Breast epithelium (tissue), 3 donors: ENCODE data around the gene NR5A2.

Experiments
- CTCF ChIP-seq, 3 donors: fragments of 450-650 bp; IDR thresholded peaks; one replicate each; pipeline ENCODE4 v1.5.1; 2016 to 2017; ENCODE audit warnings: antibody characterized with exemption in 3 of 3, mild to moderate bottlenecking in 3 of 3, moderate library complexity in 3 of 3
- POLR2A ChIP-seq: fragments of 450-650 bp; IDR thresholded peaks from one replicate; pipeline ENCODE4 v1.6.1; 2016; ENCODE audit warnings: antibody characterized with exemption, mild to moderate bottlenecking, moderate library complexity
- POLR2AphosphoS5 ChIP-seq, 3 donors: sonication (generic); formaldehyde crosslinking; IDR thresholded peaks; one replicate each; pipeline ENCODE4 v1.6.1; 2017; ENCODE audit warnings: antibody characterized with exemption in 3 of 3

GRCh38 chr1:200006711-200007110 lies 20.8 kb upstream of the NR5A2 start:
- TF ChIP-seq CTCF (IDR thresholded peaks at IDR 0.05) (no peak), POLR2AphosphoS5 (IDR thresholded peaks at IDR 0.05) (no peak), POLR2A (no peak)
